Fibroblast of the aortic adventitia (primary cell): Measurements from ENCODE around the gene KRTAP5-4. TPM values are rescaled to one million over a fixed set of nuclear protein-coding genes. Genes with fewer than 3 reads are reported as not detected.
"Not testable (repeated sequence)": the region's sequence is repeated elsewhere in the genome, so short reads cannot be mapped to it uniquely, and the experiment has no call there.

Source experiments
- DNase-seq: peaks from one replicate; pipeline ENCODE4 v3.0.0-alpha.2; 2010; ENCODE audit warnings: low read depth
- H3K4me3 ChIP-seq: 2 replicates; pipeline ENCODE4 v1.5.1; 2011; ENCODE audit warnings: low read depth, mild to moderate bottlenecking, control low read depth, low read length, moderate library complexity
- CTCF ChIP-seq: IDR thresholded peaks from 2 replicates; pipeline ENCODE4 v1.5.1; 2011; ENCODE audit warnings: mild to moderate bottlenecking, low read length, control low read depth, inconsistent platforms; ENCODE audit not compliant: insufficient read depth
- total RNA-seq: library from RNA; depleted of rRNA; stranded (reverse); fragments of >200 nt; gene quantifications from 2 replicates; pipeline ENCODE4 v1.2.3, GENCODE V29; 2012; ENCODE audit warnings: low replicate concordance

KRTAP5-4 gene
- total RNA-seq, 1 donor: not detected

GRCh38 chr11:1581976-1582375 is 40.0 kb downstream of the KRTAP5-4 start:
- H3K4me3 ChIP-seq: no peak overlapping the region
- no peak for DNase-seq
- TF ChIP-seq CTCF: no peak

GRCh38 chr11:1576825-1577224 is 45.1 kb downstream of the KRTAP5-4 start:
- no peak for TF ChIP-seq CTCF
- DNase-seq: no peak
- no peak overlapping the region for H3K4me3 ChIP-seq

GRCh38 chr11:1575756-1576155 is 46.2 kb downstream of the KRTAP5-4 start:
- H3K4me3 ChIP-seq, DNase-seq: not testable (repeated sequence)

- DNase-seq: no peak
- H3K4me3 ChIP-seq: no peak overlapping the region
- no peak for TF ChIP-seq CTCF
Measured at GRCh38 chr11:1574933-1575242, 47.0 kb downstream of the KRTAP5-4 start.

GRCh38 chr11:1574238-1574932 is 47.6 kb downstream of the KRTAP5-4 start:
- peak; percentile 46 for DNase-seq
- H3K4me3 ChIP-seq: no peak overlapping the region
- peak; percentile 72 for TF ChIP-seq CTCF

GRCh38 chr11:1573903-1574237 is 48.1 kb downstream of the KRTAP5-4 start:
- no peak for DNase-seq
- no peak for TF ChIP-seq CTCF
- no peak overlapping the region for H3K4me3 ChIP-seq

- no peak for TF ChIP-seq CTCF
- H3K4me3 ChIP-seq: no peak overlapping the region
- no peak for DNase-seq
Measured at GRCh38 chr11:1573077-1573902, 48.6 kb downstream of the KRTAP5-4 start.
